Measurements from ENCODE around the gene DCAF5. TPM values are rescaled to one million over a fixed set of nuclear protein-coding genes. Genes with fewer than 3 reads are reported as not detected.

The DCAF5 gene
- total and polyA plus RNA-seq, 2 of the 13 experiments (the other 11 are each of a cell fraction or from before 2014, with no cell fraction given), result 13.4 to 31.6 TPM

- Histone ChIP-seq H3K27ac (ENCODE audit: extremely low read length, insufficient read depth, low read length) (no peak overlapping the region), H2AFZ (ENCODE audit: low read length) (no peak overlapping the region)
Measured at GRCh38 chr14:69133206-69134125, 19.5 kb downstream of the DCAF5 start.

More at GRCh38 chr14:69133206-69134125, 19.5 kb downstream of the DCAF5 start:
- ChIA-PET CTCF (ENCODE audit: low intra/inter-chr PET ratio, low total read pairs) (no interaction called here), POLR2A (interaction anchor here (0.9 kb wide), 1 partner anchor 57 kb away, joined by 3 read pairs; the partner anchor contains the start of gene EXD2)
- FAIRE-seq (no peak), ATAC-seq (no peak), DNase-seq (ENCODE audit: low spot score) (no peak)
- in situ Hi-C loops (cut with HindIII; ENCODE audit: extremely low pct_ligation_motif_present, low pct_unique_long_range_greater_than_20kb) (no loop called here), intact Hi-C loops (cut with micrococcal nuclease; ENCODE audit: unreplicated experiment) (loop anchor here (10.0 kb wide), 1 partner anchor 61 kb away; the partner anchor contains the start of gene EXD2)
- Histone ChIP-seq H3K27me3 (ENCODE audit: control insufficient read depth in 1 of 2, insufficient read depth in 2 of 2, low read length in 2 of 2) (no peaks in the 10 kb centered on the region), H3K9ac (ENCODE audit: insufficient read depth, low read depth, low read length) (no peak overlapping the region), H3K4me1 (ENCODE audit: insufficient read depth, low read length) (peaks cover 5% of the 10 kb centered on the region), H3K79me2 (ENCODE audit: insufficient read depth, low read length) (peaks cover 37% of the 10 kb centered on the region), H3K4me2 (ENCODE audit: low read depth, low read length) (no peak overlapping the region), H3K36me3 (replicated peaks in 1 of 2; ENCODE audit: control insufficient read depth in 1 of 2, insufficient read depth in 2 of 2, low read length in 2 of 2) (peaks cover 0 to 3% of the 10 kb centered on the region in 2 experiments; a peak in 2 of 5 replicates), H4K20me1 (ENCODE audit: insufficient read depth, low read length) (peaks cover 8% of the 10 kb centered on the region; the same call in 1 of the 2 replicates), H3K9me3 (ENCODE audit: low read length) (no peaks in the 10 kb centered on the region), H3K4me3 (replicated peaks in 1 of 3; ENCODE audit: insufficient read depth in 1 of 3, low read depth in 2 of 3, low read length in 3 of 3) (no peak overlapping the region)
- 90% methylated on average over 3 of the region's 3 CpGs for WGBS (ENCODE audit: low lambda C conversion rate)
- no TSS peak for BruUV-seq (replicated peaks)
- TF ChIP-seq SNAPC5 (CRISPR knock-in tag; IDR thresholded peaks at IDR 0.05; ENCODE audit: borderline replicate concordance), result no peak
- TF ChIP-seq HOXA7 (CRISPR knock-in tag; IDR thresholded peaks at IDR 0.05), result no peak
- TF ChIP-seq ZNF652 (CRISPR knock-in tag; IDR thresholded peaks at IDR 0.05; ENCODE audit: borderline replicate concordance, low read depth), result no peak
- no peak for TF ChIP-seq TEF (CRISPR knock-in tag; IDR thresholded peaks at IDR 0.05)
- TF ChIP-seq HNRNPH1 (optimal IDR thresholded peaks at IDR 0.05; ENCODE audit: low read depth, low read length), result no peak
- no peak for TF ChIP-seq ZNF691 (CRISPR knock-in tag; IDR thresholded peaks at IDR 0.05; ENCODE audit: borderline replicate concordance, low read depth)
- no peak for TF ChIP-seq TARDBP (CRISPR knock-in tag; IDR thresholded peaks at IDR 0.05)
- 0 out of 2 replicates have a peak, but pooled peaks have one; percentile 38 for TF ChIP-seq CEBPB (IDR thresholded peaks at IDR 0.05; ENCODE audit: borderline replicate concordance, low read depth, low read length)
- no peak for TF ChIP-seq TP53 (CRISPR knock-in tag; conservative IDR thresholded peaks at IDR 0.05)
- TF ChIP-seq ZNF713 (CRISPR knock-in tag; IDR thresholded peaks at IDR 0.05), result no peak
- peak in 1 of 2 experiments; percentile 68; a peak in 2 of 4 replicates for TF ChIP-seq ATF4 (CRISPR knock-in tag; IDR thresholded peaks at IDR 0.05)
- TF ChIP-seq ZFP36L1 (CRISPR knock-in tag; IDR thresholded peaks at IDR 0.05), result no peak
- TF ChIP-seq RERE (CRISPR knock-in tag; IDR thresholded peaks at IDR 0.05; ENCODE audit: low read depth), result no peak
- no peak for TF ChIP-seq CBX5 (CRISPR knock-in tag; IDR thresholded peaks at IDR 0.05; ENCODE audit: borderline replicate concordance)

All from HepG2 (cell line).